Adrenal gland (tissue), 12 donors: ENCODE data around the gene PRSS3. TPM values are rescaled to one million over a fixed set of nuclear protein-coding genes. Genes with fewer than 3 reads are reported as not detected.
"Not testable (repeated sequence)": the region's sequence is repeated elsewhere in the genome, so short reads cannot be mapped to it uniquely, and the experiment has no call there.

ENCODE experiments used
- DNase-seq, 7 donors: peaks; one replicate each; pipeline ENCODE4 v3.0.0-alpha.2; 2019 to 2020
- H3K27ac ChIP-seq, 5 donors: fragments of 200-600 bp; sonication (generic) in 4 of 5; 1 replicate in 3 of 5; 2 replicates in 2 of 5; pipeline versions ENCODE4 v1.5.1 to v1.8.0; 2016 to 2020; ENCODE audit warnings: mild to moderate bottlenecking in 1 of 5
- H3K27me3 ChIP-seq: fragments of 200-600 bp; 2 replicates; pipeline ENCODE4 v1.8.0; 2021
- H3K36me3 ChIP-seq, 2 donors: fragments of 200-600 bp; replicated peaks in 1 of 2; 1 replicate in 1 of 2; 2 replicates in 1 of 2; pipeline versions ENCODE4 v1.5.1 to v1.8.0; 2018 to 2022
- H3K4me1 ChIP-seq, 2 donors: fragments of 200-600 bp; replicated peaks in 1 of 2; 1 replicate in 1 of 2; 2 replicates in 1 of 2; pipeline versions ENCODE4 v1.5.1 to v1.8.0; 2018 to 2021
- H3K4me3 ChIP-seq, 4 donors: fragments of 200-600 bp; sonication (generic) in 3 of 4; one replicate each; pipeline ENCODE4 v1.5.1; 2016 to 2018
- H3K9me3 ChIP-seq, 3 donors: fragments of 200-600 bp; sonication (generic) in 1 of 3; replicated peaks in 1 of 3; 1 replicate in 2 of 3; 2 replicates in 1 of 3; pipeline versions ENCODE4 v1.5.1 to v1.8.0; 2016 to 2021
- POLR2A ChIP-seq, 2 donors: fragments of 450-650 bp; IDR thresholded peaks; one replicate each; pipeline ENCODE4 v1.6.1; 2017; ENCODE audit warnings: antibody characterized with exemption in 2 of 2, mild to moderate bottlenecking in 2 of 2, moderate library complexity in 1 of 2
- WGBS, 4 donors: extraction: QIAGEN DNeasy Blood & Tissue Kit in 2 of 4; methylation state at CpG; one replicate each; pipeline versions ENCODE4 v1.1.5 to v1.1.7; 2013 to 2017; 5-methylcytosine and 5-hydroxymethylcytosine counted together
- intact Hi-C, 2 donors: fragments of 100-400 bp; cut with DNase I; formaldehyde crosslinking; loops; one replicate each; pipeline versions ENCODE4 v1.14.1 to v1.15.0; 2022 to 2023
- polyA plus RNA-seq, 3 donors: library from polyadenylated mRNA; stranded (reverse); fragments of 200-250 nt in 2 of 3; fragments of 350-450 nt in 1 of 3; fragmentation: Illumina TruSeq in 1 of 3; extraction: RNeasy Lipid Tissue Mini Kit (QIAGEN cat#74804) in 1 of 3; gene quantifications; one replicate each; pipeline ENCODE4 v1.2.3, GENCODE V29; 2013 to 2014
- total RNA-seq, 9 donors: library from RNA; depleted of rRNA in 4 of 9; stranded (reverse); fragments of >200 nt in 4 of 9; fragments of 120-200 nt in 1 of 9; fragmentation: NEBNext Ultra II Directional in 1 of 9; extraction: Animal tissue kit (Norgen Biotek cat#: 25700) in 1 of 9; gene quantifications; one replicate each; pipeline versions ENCODE4 v1.1.0 to v1.2.4, GENCODE V29; 2013 to 2023
- TF ChIP-seq, protein P1 (sequence below), 6 experiments: fragments of 450-650 bp in 4 of 6; fragments of 200-600 bp in 2 of 6; sonication (generic) in 1 of 6; IDR thresholded peaks; 1 replicate in 5 of 6; 2 replicates in 1 of 6; pipeline versions ENCODE4 v1.5.1 to v1.8.0; 2016 to 2021; ENCODE audit warnings: antibody characterized with exemption in 6 of 6, mild to moderate bottlenecking in 2 of 6, moderate library complexity in 1 of 6
- donor health status: healthy with polysubstance abuse.
- donor health status: Bipolar disorder and iron deficiency.
- donor health status: DM: yes; HTN: yes; CAD: no.
- donor health status: DM: no; HTN: no; CAD: no.
- donor health status: DM: no; HTN: no; CAD: no.
- donor health status: DM: yes; HTN: yes; CAD: no.

The PRSS3 gene
- total and polyA plus RNA-seq, 12 donors: 1.1 to 5.8 (median 3.4) TPM; not detected in 3

DNA sequence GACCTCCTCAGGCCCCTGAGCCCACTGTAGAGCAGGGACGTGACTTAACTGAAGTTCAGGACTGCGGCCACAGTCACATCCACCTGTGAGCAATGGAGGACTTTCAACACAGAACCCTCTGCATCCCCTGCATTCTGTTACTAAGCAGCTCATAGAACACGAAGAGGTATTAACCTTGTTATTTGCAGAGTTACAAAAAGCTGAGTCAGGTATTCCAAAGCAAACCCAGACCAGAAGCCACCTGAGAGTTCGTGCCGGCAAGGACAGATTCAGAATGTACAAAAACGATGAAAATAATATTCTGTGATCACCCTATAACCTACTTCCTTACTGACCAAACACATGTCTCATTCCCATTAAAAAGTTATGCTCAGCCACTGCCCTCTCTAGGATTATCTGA, 33.0 kb upstream of the PRSS3 start:
- Histone ChIP-seq H3K4me3 (no peak overlapping the region), H3K27ac (no peak overlapping the region), H3K36me3 (no peaks in the 10 kb centered on the region), H3K27me3 (no peaks in the 10 kb centered on the region), H3K4me1 (no peaks in the 10 kb centered on the region), H3K9me3 (no peaks in the 10 kb centered on the region)
- 73 to 85% (median 81%) methylated on average over 6 of the region's 6 CpGs for WGBS, 4 donors
- intact Hi-C loops: no loop called here
- DNase-seq: no peak
- TF ChIP-seq, protein P1, sequence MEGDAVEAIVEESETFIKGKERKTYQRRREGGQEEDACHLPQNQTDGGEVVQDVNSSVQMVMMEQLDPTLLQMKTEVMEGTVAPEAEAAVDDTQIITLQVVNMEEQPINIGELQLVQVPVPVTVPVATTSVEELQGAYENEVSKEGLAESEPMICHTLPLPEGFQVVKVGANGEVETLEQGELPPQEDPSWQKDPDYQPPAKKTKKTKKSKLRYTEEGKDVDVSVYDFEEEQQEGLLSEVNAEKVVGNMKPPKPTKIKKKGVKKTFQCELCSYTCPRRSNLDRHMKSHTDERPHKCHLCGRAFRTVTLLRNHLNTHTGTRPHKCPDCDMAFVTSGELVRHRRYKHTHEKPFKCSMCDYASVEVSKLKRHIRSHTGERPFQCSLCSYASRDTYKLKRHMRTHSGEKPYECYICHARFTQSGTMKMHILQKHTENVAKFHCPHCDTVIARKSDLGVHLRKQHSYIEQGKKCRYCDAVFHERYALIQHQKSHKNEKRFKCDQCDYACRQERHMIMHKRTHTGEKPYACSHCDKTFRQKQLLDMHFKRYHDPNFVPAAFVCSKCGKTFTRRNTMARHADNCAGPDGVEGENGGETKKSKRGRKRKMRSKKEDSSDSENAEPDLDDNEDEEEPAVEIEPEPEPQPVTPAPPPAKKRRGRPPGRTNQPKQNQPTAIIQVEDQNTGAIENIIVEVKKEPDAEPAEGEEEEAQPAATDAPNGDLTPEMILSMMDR (IDR thresholded peaks at IDR 0.05): no peak
- TF ChIP-seq POLR2A (IDR thresholded peaks at IDR 0.05): no peak

DNA sequence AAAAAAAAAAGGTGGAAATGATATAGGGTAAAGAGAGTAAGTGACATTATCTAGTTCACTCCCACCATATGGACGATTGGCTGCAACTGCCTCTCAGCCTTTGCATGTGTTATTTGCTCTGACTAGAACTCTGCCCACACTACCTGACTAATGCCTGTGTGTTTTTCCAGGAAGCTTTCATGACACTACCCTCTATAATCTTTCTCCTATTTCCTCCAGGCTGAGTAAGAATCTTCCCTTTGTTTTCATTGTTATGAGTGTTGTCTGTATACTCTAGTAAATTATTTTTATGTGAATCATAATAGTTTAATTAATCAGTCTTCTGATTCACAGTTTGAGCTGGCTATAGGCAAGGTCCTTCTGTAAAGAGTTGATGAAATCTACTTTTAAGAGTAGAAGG, 31.7 kb upstream of the PRSS3 start:
- H3K36me3 ChIP-seq, intact Hi-C loops, H3K4me1 ChIP-seq, H3K27ac ChIP-seq, H3K4me3 ChIP-seq, H3K27me3 ChIP-seq, DNase-seq, H3K9me3 ChIP-seq: not testable (repeated sequence)
- WGBS, 4 donors: 48 to 67% (median 55%) methylated on average over 1 of the region's 1 CpG

DNA sequence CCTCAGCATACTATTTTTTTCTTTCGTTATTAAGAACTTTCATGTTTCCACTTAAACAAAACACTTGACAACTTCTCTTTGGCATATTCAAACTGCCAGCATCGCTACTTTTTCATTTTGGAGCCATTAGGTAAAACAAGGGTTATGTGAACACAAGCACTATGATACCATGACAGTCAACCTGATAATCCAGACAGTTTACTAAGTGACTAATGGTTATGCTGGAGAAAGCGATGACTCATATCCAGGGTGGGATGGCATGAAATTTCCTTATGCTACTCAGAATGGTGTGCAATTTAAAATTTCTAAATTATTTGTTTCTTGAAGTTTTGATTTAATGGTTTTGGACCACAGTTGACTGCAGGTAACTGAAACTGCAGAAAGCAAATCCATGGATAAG, 29.9 kb upstream of the PRSS3 start:
- Histone ChIP-seq H3K4me3 (no peak overlapping the region), H3K27ac (no peak overlapping the region), H3K36me3 (no peaks in the 10 kb centered on the region), H3K27me3 (no peaks in the 10 kb centered on the region), H3K9me3 (no peaks in the 10 kb centered on the region), H3K4me1 (no peaks in the 10 kb centered on the region)
- no peak for DNase-seq
- intact Hi-C loops: no loop called here
- 81 to 91% (median 88%) methylated on average over 3 of the region's 3 CpGs for WGBS, 4 donors
- TF ChIP-seq, protein P1 (IDR thresholded peaks at IDR 0.05): no peak
- no peak for TF ChIP-seq POLR2A (IDR thresholded peaks at IDR 0.05)

DNA sequence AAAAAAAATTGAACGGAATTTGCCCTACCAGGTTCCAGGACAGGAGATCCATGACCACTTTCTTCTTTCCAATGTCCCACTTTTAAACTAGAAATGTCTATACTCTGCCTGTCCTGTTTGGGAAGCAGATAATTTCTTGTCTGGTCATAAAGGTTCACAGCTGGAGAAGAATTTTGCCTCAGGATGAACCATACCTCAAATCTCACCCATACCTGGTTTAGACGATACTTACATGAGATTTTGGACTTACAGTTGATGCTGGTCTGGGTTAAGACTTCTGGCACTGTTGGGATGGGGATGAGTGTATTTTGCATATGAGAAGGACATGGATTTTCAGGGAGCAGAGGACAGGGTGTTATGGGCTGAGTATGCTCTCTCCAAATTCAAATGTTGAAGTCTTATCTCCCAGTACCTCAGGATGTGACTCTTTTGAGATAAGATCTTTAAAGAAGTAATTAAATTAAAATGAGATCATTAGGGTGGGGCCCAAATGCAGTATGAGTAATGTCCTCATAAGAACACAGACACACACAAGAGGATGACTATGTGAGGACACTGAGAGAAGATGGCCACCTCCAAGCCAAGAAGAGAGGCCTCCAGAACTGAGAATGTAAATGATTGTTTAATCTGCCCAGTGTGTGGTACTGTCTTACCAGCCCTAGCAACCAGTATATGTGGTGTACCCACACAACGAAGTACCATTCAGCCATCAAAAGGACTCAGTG, 25.0 kb upstream of the PRSS3 start:
- 69 to 93% (median 87%) methylated on average over 3 of the region's 3 CpGs for WGBS, 4 donors
- H3K4me1 ChIP-seq, H3K27ac ChIP-seq, intact Hi-C loops, DNase-seq, H3K9me3 ChIP-seq, H3K4me3 ChIP-seq, H3K27me3 ChIP-seq, H3K36me3 ChIP-seq: not testable (repeated sequence)

DNA sequence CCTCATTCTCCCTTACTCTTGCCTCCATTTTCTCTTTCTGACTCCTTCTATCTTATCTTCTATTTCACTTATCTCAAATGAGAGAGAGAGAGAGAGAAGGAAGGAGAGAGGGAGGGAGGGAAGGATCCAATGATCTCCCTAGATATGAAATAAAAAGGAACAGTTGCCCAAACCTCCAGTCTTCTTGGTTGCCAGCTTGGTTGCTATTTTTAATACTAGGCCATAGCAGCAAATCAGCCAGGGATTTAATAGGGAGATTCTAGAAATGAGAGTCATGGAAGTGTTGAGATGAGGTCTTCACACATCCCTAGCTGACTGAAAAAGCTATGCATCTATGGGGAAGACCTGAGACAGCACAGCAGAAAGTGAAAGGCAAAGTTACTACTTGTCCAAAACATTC, 22.2 kb upstream of the PRSS3 start:
- H3K36me3 ChIP-seq, H3K9me3 ChIP-seq, DNase-seq, intact Hi-C loops, H3K4me1 ChIP-seq, H3K4me3 ChIP-seq, H3K27ac ChIP-seq, H3K27me3 ChIP-seq: not testable (repeated sequence)

DNA sequence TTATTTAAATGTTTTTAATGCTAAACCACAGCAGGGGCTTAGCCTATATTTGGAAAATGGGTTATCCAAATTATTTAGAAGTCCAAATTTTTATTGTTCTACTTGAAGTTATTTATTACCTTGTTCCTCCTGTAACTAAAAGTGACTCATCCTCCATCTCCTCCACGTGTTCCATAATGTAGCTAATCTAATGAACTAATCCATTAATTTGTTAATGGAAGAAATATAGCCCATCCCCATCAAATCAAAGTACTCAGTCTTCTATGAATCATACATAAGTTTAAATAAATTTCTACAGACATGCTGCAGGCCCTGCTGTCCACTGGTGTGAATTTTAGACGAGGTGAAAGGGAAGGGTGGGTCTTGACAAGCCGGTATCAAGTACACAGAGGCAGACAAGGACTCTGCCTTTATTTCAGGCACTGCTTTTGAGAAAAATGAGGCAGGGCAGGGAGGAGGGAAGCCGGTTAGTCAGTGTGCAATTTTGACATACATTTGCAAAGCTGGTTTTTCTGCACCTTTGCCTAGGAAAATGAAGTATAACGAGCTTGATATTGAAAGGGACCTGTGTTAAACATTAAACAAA, 21.2 kb upstream of the PRSS3 start:
- H3K27ac ChIP-seq, H3K4me3 ChIP-seq, DNase-seq, intact Hi-C loops, H3K27me3 ChIP-seq, H3K36me3 ChIP-seq, H3K4me1 ChIP-seq, H3K9me3 ChIP-seq: not testable (repeated sequence)
- 62 to 72% (median 70%) methylated on average over 5 of the region's 5 CpGs for WGBS, 4 donors
